CD4-positive, alpha-beta T cell (primary cell): ENCODE results near the gene BCAR1. TPM values are rescaled to one million over a fixed set of nuclear protein-coding genes. Genes with fewer than 3 reads are reported as not detected.

Experiments
- ATAC-seq: fragments of 200-7000 bp; cut with Tn5 transposase; one replicate; pipeline ENCODE4 v1.10.0; 2022; ENCODE audit warnings: mild to moderate bottlenecking; ENCODE audit not compliant: poor library complexity
- CTCF ChIA-PET: fragments of 350-600 bp; sonication (Branson Sonifier 250); formaldehyde crosslinking; loops from one replicate; lab custom pipeline; 2021; ENCODE audit warnings: antibody characterized with exemption, inconsistent platforms; lab: Charles Lee
- POLR2A ChIA-PET: fragments of 350-600 bp; sonication (Branson Sonifier 250); formaldehyde crosslinking; loops from one replicate; lab custom pipeline; 2021; ENCODE audit warnings: antibody characterized with exemption, inconsistent platforms; lab: Charles Lee
- DNase-seq, 14 experiments: peaks; one replicate each; pipeline ENCODE4 v3.0.0-alpha.2; 2013 to 2020; ENCODE audit warnings: mixed read lengths in 2 of 14
- H3K27ac ChIP-seq, 2 donors: one replicate each; pipeline versions ENCODE4 v1.5.1 to v1.7.0; 2013; ENCODE audit warnings: low read length in 2 of 2, low read depth in 1 of 2, mild to moderate bottlenecking in 1 of 2
- H3K27me3 ChIP-seq, 2 experiments: 1 replicate in 1 of 2; 2 replicates in 1 of 2; pipeline versions ENCODE4 v1.6.1 to v1.7.0; 2013; ENCODE audit warnings: low read length in 2 of 2, control low read depth in 1 of 2, mild to moderate bottlenecking in 1 of 2, moderate library complexity in 1 of 2; ENCODE audit not compliant: insufficient read depth in 2 of 2, control insufficient read depth in 1 of 2
- H3K36me3 ChIP-seq: one replicate; pipeline ENCODE4 v1.6.1; 2013; ENCODE audit warnings: low read length, control low read depth; ENCODE audit not compliant: insufficient read depth
- H3K4me1 ChIP-seq: one replicate; pipeline ENCODE4 v1.6.1; 2013; ENCODE audit warnings: low read length, control low read depth; ENCODE audit not compliant: insufficient read depth
- H3K4me3 ChIP-seq: one replicate; pipeline ENCODE4 v1.5.1; 2013; ENCODE audit warnings: mild to moderate bottlenecking, low read length, moderate library complexity
- H3K9me3 ChIP-seq, 2 experiments: 1 replicate in 1 of 2; 2 replicates in 1 of 2; pipeline versions ENCODE4 v1.6.1 to v1.7.0; 2013; ENCODE audit warnings: low read length in 2 of 2, mild to moderate bottlenecking in 2 of 2, control low read depth in 1 of 2, moderate library complexity in 1 of 2; ENCODE audit not compliant: control insufficient read depth in 1 of 2, insufficient read depth in 1 of 2
- H3K27ac Mint-ChIP-seq: one replicate; pipeline ENCODE4 v1.8.0; 2020; ENCODE audit warnings: mixed read lengths
- H3K27me3 Mint-ChIP-seq: one replicate; pipeline ENCODE4 v1.8.0; 2021; ENCODE audit warnings: mixed read lengths
- H3K36me3 Mint-ChIP-seq: one replicate; pipeline ENCODE4 v1.8.0; 2021; ENCODE audit warnings: low read depth, mixed read lengths
- H3K4me1 Mint-ChIP-seq: one replicate; pipeline ENCODE4 v1.8.0; 2021; ENCODE audit warnings: low read depth, mixed read lengths
- H3K4me3 Mint-ChIP-seq: one replicate; pipeline ENCODE4 v1.8.0; 2020; ENCODE audit warnings: mild to moderate bottlenecking, mixed read lengths
- H3K9me3 Mint-ChIP-seq: one replicate; pipeline ENCODE4 v1.8.0; 2020; ENCODE audit warnings: mixed read lengths
- CTCF ChIP-seq: fragments of 200-600 bp; IDR thresholded peaks from one replicate; pipeline ENCODE4 v1.8.0; 2022; ENCODE audit warnings: antibody characterized with exemption, mild to moderate bottlenecking
- intact Hi-C, 2 experiments: fragments of 100-400 bp; cut with DNase I in 1 of 2; cut with micrococcal nuclease in 1 of 2; formaldehyde crosslinking; loops; one replicate each; pipeline versions ENCODE4 v1.15.1 to v1.9.0; 2023 to 2025; cut with DNase I, micrococcal nuclease
- total RNA-seq, 174 experiments: library from RNA in 2 of 174; stranded (reverse) in 2 of 174; gene quantifications; one replicate each; pipeline ENCODE4 v1.2.3 and lab custom pipeline; 2021 to 2026

The BCAR1 gene
- total RNA-seq, 2 experiments from 2014 or later = 0.08 to 0.17 TPM

- DNase-seq (no peak), ATAC-seq (no peak)
- Mint-ChIP-seq H3K4me3 (no peak overlapping the region), H3K4me1 (no peaks in the 10 kb centered on the region), H3K36me3 (no peaks in the 10 kb centered on the region), H3K9me3 (no peaks in the 10 kb centered on the region), H3K27me3 (peaks cover 8% of the 10 kb centered on the region), H3K27ac (no peak overlapping the region)
- TF ChIP-seq CTCF = no peak
- Histone ChIP-seq H3K4me1 (peaks cover 9% of the 10 kb centered on the region), H3K4me3 (no peak overlapping the region), H3K27me3 (no peaks in the 10 kb centered on the region), H3K36me3 (no peaks in the 10 kb centered on the region), H3K27ac (no peak overlapping the region), H3K9me3 (no peaks in the 10 kb centered on the region)
- ChIA-PET CTCF (no interaction called here), POLR2A (no interaction called here)
- intact Hi-C loops = loop anchor here (5.0 to 10.0 kb wide), 3 partner anchors 33 to 534 kb away; no protein-coding TSS in a partner anchor
Observed at GRCh38 chr16:75230471-75231110, 20.8 kb downstream of the BCAR1 start.

GRCh38 chr16:75229172-75230031, 22.0 kb downstream of the BCAR1 start:
- no peaks in the 10 kb centered on the region for H3K36me3 ChIP-seq
- peaks cover 9% of the 10 kb centered on the region for H3K4me1 ChIP-seq
- Mint-ChIP-seq H3K4me3 (no peak overlapping the region), H3K36me3 (no peaks in the 10 kb centered on the region), H3K27me3 (peaks cover 8% of the 10 kb centered on the region), H3K4me1 (no peaks in the 10 kb centered on the region), H3K27ac (no peak overlapping the region), H3K9me3 (no peaks in the 10 kb centered on the region)
- no peak for ATAC-seq
- CTCF ChIA-PET = no interaction called here
- no peak for TF ChIP-seq CTCF
- no peak overlapping the region for H3K27ac ChIP-seq
- no peak for DNase-seq
- H3K27me3 ChIP-seq = no peaks in the 10 kb centered on the region
- H3K9me3 ChIP-seq = no peaks in the 10 kb centered on the region
- POLR2A ChIA-PET = no interaction called here
- H3K4me3 ChIP-seq = no peak overlapping the region
- intact Hi-C loops = loop anchor here (5.0 to 10.0 kb wide), 3 partner anchors 32 to 535 kb away; no protein-coding TSS in a partner anchor

GRCh38 chr16:75228143-75228976, 23.1 kb downstream of the BCAR1 start:
- Mint-ChIP-seq H3K27ac (no peak overlapping the region), H3K36me3 (no peaks in the 10 kb centered on the region), H3K27me3 (peaks cover 8% of the 10 kb centered on the region), H3K4me1 (no peaks in the 10 kb centered on the region), H3K9me3 (no peaks in the 10 kb centered on the region), H3K4me3 (no peak overlapping the region)
- no peak overlapping the region for H3K27ac ChIP-seq
- no peaks in the 10 kb centered on the region for H3K36me3 ChIP-seq
- intact Hi-C loops = no loop called here
- no peak for ATAC-seq
- ChIA-PET POLR2A (no interaction called here), CTCF (no interaction called here)
- no peaks in the 10 kb centered on the region for H3K4me1 ChIP-seq
- H3K27me3 ChIP-seq = no peaks in the 10 kb centered on the region
- H3K4me3 ChIP-seq = no peak overlapping the region
- no peaks in the 10 kb centered on the region for H3K9me3 ChIP-seq
- TF ChIP-seq CTCF = no peak
- no peak for DNase-seq
